Body of pancreas (tissue), 4 donors: ENCODE results near the gene NEDD4.

Source experiments
- CTCF ChIP-seq, 7 experiments: fragments of 450-650 bp in 4 of 7; fragments of 200-600 bp in 3 of 7; sonication (generic) in 3 of 7; IDR thresholded peaks; one replicate each; pipeline ENCODE4 v1.5.1; 2016 to 2019; ENCODE audit warnings: antibody characterized with exemption in 7 of 7
- POLR2A ChIP-seq, 3 donors: fragments of 450-650 bp; IDR thresholded peaks; one replicate each; pipeline ENCODE4 v1.6.1; 2016; ENCODE audit warnings: antibody characterized with exemption in 3 of 3, mild to moderate bottlenecking in 2 of 3

- TF ChIP-seq POLR2A (IDR thresholded peaks at IDR 0.05) (no peak), CTCF (IDR thresholded peaks at IDR 0.05) (no peak)
Measured at GRCh38 chr15:56019819-56020486, 26.5 kb upstream of the NEDD4 start.
